Adrenal gland (tissue), 12 donors: ENCODE data around the gene ISCA1. TPM values are rescaled to one million over a fixed set of nuclear protein-coding genes. Genes with fewer than 3 reads are reported as not detected.

ENCODE experiments used
- DNase-seq, 7 donors: peaks; one replicate each; pipeline ENCODE4 v3.0.0-alpha.2; 2019 to 2020
- H3K27ac ChIP-seq, 5 donors: fragments of 200-600 bp; sonication (generic) in 4 of 5; 1 replicate in 3 of 5; 2 replicates in 2 of 5; pipeline versions ENCODE4 v1.5.1 to v1.8.0; 2016 to 2020; ENCODE audit warnings: mild to moderate bottlenecking in 1 of 5
- H3K27me3 ChIP-seq: fragments of 200-600 bp; 2 replicates; pipeline ENCODE4 v1.8.0; 2021
- H3K36me3 ChIP-seq, 2 donors: fragments of 200-600 bp; replicated peaks in 1 of 2; 1 replicate in 1 of 2; 2 replicates in 1 of 2; pipeline versions ENCODE4 v1.5.1 to v1.8.0; 2018 to 2022
- H3K4me1 ChIP-seq, 2 donors: fragments of 200-600 bp; replicated peaks in 1 of 2; 1 replicate in 1 of 2; 2 replicates in 1 of 2; pipeline versions ENCODE4 v1.5.1 to v1.8.0; 2018 to 2021
- H3K4me3 ChIP-seq, 4 donors: fragments of 200-600 bp; sonication (generic) in 3 of 4; one replicate each; pipeline ENCODE4 v1.5.1; 2016 to 2018
- H3K9me3 ChIP-seq, 3 donors: fragments of 200-600 bp; sonication (generic) in 1 of 3; replicated peaks in 1 of 3; 1 replicate in 2 of 3; 2 replicates in 1 of 3; pipeline versions ENCODE4 v1.5.1 to v1.8.0; 2016 to 2021
- POLR2A ChIP-seq, 2 donors: fragments of 450-650 bp; IDR thresholded peaks; one replicate each; pipeline ENCODE4 v1.6.1; 2017; ENCODE audit warnings: antibody characterized with exemption in 2 of 2, mild to moderate bottlenecking in 2 of 2, moderate library complexity in 1 of 2
- WGBS, 4 donors: extraction: QIAGEN DNeasy Blood & Tissue Kit in 2 of 4; methylation state at CpG; one replicate each; pipeline versions ENCODE4 v1.1.5 to v1.1.7; 2013 to 2017; 5-methylcytosine and 5-hydroxymethylcytosine counted together
- intact Hi-C, 2 donors: fragments of 100-400 bp; cut with DNase I; formaldehyde crosslinking; loops; one replicate each; pipeline versions ENCODE4 v1.14.1 to v1.15.0; 2022 to 2023
- polyA plus RNA-seq, 3 donors: library from polyadenylated mRNA; stranded (reverse); fragments of 200-250 nt in 2 of 3; fragments of 350-450 nt in 1 of 3; fragmentation: Illumina TruSeq in 1 of 3; extraction: RNeasy Lipid Tissue Mini Kit (QIAGEN cat#74804) in 1 of 3; gene quantifications; one replicate each; pipeline ENCODE4 v1.2.3, GENCODE V29; 2013 to 2014
- total RNA-seq, 9 donors: library from RNA; depleted of rRNA in 4 of 9; stranded (reverse); fragments of >200 nt in 4 of 9; fragments of 120-200 nt in 1 of 9; fragmentation: NEBNext Ultra II Directional in 1 of 9; extraction: Animal tissue kit (Norgen Biotek cat#: 25700) in 1 of 9; gene quantifications; one replicate each; pipeline versions ENCODE4 v1.1.0 to v1.2.4, GENCODE V29; 2013 to 2023
- TF ChIP-seq, protein P1 (sequence below), 6 experiments: fragments of 450-650 bp in 4 of 6; fragments of 200-600 bp in 2 of 6; sonication (generic) in 1 of 6; IDR thresholded peaks; 1 replicate in 5 of 6; 2 replicates in 1 of 6; pipeline versions ENCODE4 v1.5.1 to v1.8.0; 2016 to 2021; ENCODE audit warnings: antibody characterized with exemption in 6 of 6, mild to moderate bottlenecking in 2 of 6, moderate library complexity in 1 of 6
- donor health status: healthy with polysubstance abuse.
- donor health status: Bipolar disorder and iron deficiency.
- donor health status: DM: yes; HTN: yes; CAD: no.
- donor health status: DM: no; HTN: no; CAD: no.
- donor health status: DM: no; HTN: no; CAD: no.
- donor health status: DM: yes; HTN: yes; CAD: no.

ISCA1 gene
- total and polyA plus RNA-seq, 12 donors = 16.3 to 128 (median 50.7) TPM

DNA sequence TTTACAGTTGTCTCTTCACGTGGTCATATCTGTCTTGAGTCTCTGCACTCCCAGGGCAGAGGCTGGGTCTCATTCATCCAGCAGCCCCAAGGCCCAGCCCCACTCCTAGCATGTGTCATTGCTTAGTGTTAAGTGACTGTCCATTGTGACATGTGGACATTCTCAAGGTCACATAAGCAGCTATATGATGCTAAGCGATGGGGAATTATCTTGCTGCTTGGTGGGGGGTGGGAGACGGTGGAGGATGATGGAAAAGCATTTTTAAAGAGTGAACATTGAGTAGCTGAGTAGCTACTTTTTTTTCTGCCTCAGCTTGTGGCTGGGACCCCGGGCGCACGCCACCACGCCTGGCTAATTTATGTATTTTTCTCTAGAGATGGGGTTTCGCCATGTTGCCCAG lies 22.8 kb downstream of the ISCA1 start, which contains the start of gene C9orf153:
C9orf153 (minus strand) TSS at position 101 of the 400 bp plus-strand sequence. CDS start 30,054 bp downstream, outside the sequence.
- no peak within 1 kb of the TSS for H3K27ac ChIP-seq
- H3K9me3 ChIP-seq = no peaks in the 10 kb centered on the region
- DNase-seq = no peak
- H3K4me3 ChIP-seq = no peak within 1 kb of the TSS
- intact Hi-C loops = no loop called here
- no peak for TF ChIP-seq POLR2A (IDR thresholded peaks at IDR 0.05)
- TF ChIP-seq, protein P1, sequence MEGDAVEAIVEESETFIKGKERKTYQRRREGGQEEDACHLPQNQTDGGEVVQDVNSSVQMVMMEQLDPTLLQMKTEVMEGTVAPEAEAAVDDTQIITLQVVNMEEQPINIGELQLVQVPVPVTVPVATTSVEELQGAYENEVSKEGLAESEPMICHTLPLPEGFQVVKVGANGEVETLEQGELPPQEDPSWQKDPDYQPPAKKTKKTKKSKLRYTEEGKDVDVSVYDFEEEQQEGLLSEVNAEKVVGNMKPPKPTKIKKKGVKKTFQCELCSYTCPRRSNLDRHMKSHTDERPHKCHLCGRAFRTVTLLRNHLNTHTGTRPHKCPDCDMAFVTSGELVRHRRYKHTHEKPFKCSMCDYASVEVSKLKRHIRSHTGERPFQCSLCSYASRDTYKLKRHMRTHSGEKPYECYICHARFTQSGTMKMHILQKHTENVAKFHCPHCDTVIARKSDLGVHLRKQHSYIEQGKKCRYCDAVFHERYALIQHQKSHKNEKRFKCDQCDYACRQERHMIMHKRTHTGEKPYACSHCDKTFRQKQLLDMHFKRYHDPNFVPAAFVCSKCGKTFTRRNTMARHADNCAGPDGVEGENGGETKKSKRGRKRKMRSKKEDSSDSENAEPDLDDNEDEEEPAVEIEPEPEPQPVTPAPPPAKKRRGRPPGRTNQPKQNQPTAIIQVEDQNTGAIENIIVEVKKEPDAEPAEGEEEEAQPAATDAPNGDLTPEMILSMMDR (IDR thresholded peaks at IDR 0.05) = no peak
- H3K4me1 ChIP-seq = no peaks in the 10 kb centered on the region
- H3K27me3 ChIP-seq = no peaks in the 10 kb centered on the region
- peaks cover 0 to 22% of the 10 kb centered on the region in 2 donors for H3K36me3 ChIP-seq
- 86 to 89% (median 88%) methylated on average over 8 of the region's 8 CpGs for WGBS, 4 donors

DNA sequence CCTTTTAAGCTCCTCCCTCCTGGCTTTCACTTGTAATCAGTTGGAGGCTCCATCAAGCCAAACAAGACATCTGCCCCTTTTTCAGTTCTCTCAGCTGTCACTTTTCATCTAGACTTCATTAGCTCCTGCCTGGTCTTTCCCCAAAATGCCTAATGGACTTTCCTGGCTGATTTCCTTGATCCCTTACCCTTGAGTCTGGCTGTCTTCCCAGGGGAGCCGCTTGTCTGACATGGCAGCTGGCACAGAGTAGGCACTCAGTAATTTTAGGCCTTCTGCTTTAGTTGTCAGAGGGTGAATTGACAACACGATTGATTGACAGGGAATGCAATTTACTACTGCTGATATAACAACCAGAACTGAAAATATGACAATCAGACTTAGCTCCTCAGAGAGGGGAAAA lies 24.9 kb downstream of the ISCA1 start:
- Histone ChIP-seq H3K9me3 (peaks cover 0 to 9% (median 0%) of the 10 kb centered on the region in 3 donors), H3K4me3 (no peak overlapping the region), H3K36me3 (peaks cover 0 to 3% of the 10 kb centered on the region in 2 donors), H3K27me3 (no peaks in the 10 kb centered on the region), H3K4me1 (no peaks in the 10 kb centered on the region), H3K27ac (no peak overlapping the region)
- DNase-seq = no peak
- no peak for TF ChIP-seq POLR2A (IDR thresholded peaks at IDR 0.05)
- TF ChIP-seq, protein P1 (IDR thresholded peaks at IDR 0.05) = no peak
- WGBS, 4 donors = 80 to 91% (median 89%) methylated on average over 2 of the region's 2 CpGs
- intact Hi-C loops = no loop called here

DNA sequence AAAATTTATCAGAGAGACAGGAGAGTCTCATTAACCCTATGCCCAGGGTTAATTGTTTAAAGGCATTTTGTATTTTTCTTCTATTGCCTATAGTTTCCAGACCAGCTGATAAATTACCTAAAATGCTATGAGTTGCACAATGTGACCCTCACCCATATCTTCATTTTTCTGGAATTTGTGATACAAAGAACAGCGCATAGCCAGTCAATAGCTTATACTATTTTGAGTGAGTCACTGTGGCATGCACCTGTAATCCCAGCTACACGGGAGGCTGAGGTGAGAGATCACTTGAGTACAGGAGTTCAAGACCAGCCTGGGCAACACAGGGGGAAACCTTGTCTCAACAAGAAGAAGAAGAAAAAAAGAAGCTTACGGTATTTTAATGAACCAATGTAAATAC lies 25.7 kb downstream of the ISCA1 start:
- H3K9me3 ChIP-seq = peaks cover 0 to 9% (median 0%) of the 10 kb centered on the region in 3 donors
- DNase-seq = no peak
- no peaks in the 10 kb centered on the region for H3K4me1 ChIP-seq
- H3K4me3 ChIP-seq = no peak overlapping the region
- WGBS, 4 donors = 85 to 88% (median 86%) methylated on average over 3 of the region's 3 CpGs
- no peaks in the 10 kb centered on the region for H3K36me3 ChIP-seq
- intact Hi-C loops = no loop called here
- TF ChIP-seq POLR2A (IDR thresholded peaks at IDR 0.05) = no peak
- TF ChIP-seq, protein P1 (IDR thresholded peaks at IDR 0.05) = no peak
- no peak overlapping the region for H3K27ac ChIP-seq
- H3K27me3 ChIP-seq = no peaks in the 10 kb centered on the region

DNA sequence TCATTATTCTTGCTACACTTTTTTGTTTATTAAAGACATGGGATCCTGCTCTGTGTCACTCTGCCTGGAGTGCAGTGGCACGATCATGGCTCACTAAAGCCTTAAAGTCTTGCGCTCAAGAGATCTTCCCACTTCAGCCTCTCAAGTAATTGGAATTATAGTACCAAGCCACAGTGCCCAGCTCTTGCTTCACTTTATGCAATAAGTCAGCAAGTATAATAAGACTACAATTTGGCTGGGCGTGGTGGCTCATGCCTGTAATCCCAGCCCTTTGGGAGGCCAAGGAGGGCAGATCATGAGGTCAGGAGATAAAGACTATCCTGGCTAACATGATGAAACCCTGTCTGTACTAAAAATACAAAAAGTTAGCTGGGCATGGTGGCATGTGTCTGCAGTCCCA lies 28.8 kb downstream of the ISCA1 start:
- DNase-seq = no peak
- intact Hi-C loops = no loop called here
- H3K27me3 ChIP-seq = no peaks in the 10 kb centered on the region
- H3K9me3 ChIP-seq = peaks cover 0 to 9% (median 0%) of the 10 kb centered on the region in 3 donors
- WGBS, 4 donors = 93 to 100% (median 97%) methylated on average over 3 of the region's 3 CpGs
- no peak for TF ChIP-seq POLR2A (IDR thresholded peaks at IDR 0.05)
- TF ChIP-seq, protein P1 (IDR thresholded peaks at IDR 0.05) = no peak
- no peak overlapping the region for H3K27ac ChIP-seq
- no peaks in the 10 kb centered on the region for H3K4me1 ChIP-seq
- H3K36me3 ChIP-seq = no peaks in the 10 kb centered on the region
- H3K4me3 ChIP-seq = no peak overlapping the region
